Epithelial cell of esophagus (primary cell): Measurements from ENCODE around the gene CRABP2.
A peak's percentile ranks its signal among the peaks of the same experiment; 100 is the strongest.

ENCODE experiments used
- DNase-seq: peaks from one replicate; pipeline ENCODE4 v3.0.0; 2010; ENCODE audit warnings: low read depth
- H3K4me3 ChIP-seq: 2 replicates; pipeline ENCODE4 v1.5.1; 2011; ENCODE audit warnings: mild to moderate bottlenecking, low read length, control low read depth
- CTCF ChIP-seq: IDR thresholded peaks from 2 replicates; pipeline ENCODE4 v1.5.1; 2011; ENCODE audit warnings: low read depth, mild to moderate bottlenecking, low read length, control low read depth, inconsistent platforms; ENCODE audit not compliant: insufficient read depth; ENCODE audit errors: missing control alignments

CRABP2 gene

DNA sequence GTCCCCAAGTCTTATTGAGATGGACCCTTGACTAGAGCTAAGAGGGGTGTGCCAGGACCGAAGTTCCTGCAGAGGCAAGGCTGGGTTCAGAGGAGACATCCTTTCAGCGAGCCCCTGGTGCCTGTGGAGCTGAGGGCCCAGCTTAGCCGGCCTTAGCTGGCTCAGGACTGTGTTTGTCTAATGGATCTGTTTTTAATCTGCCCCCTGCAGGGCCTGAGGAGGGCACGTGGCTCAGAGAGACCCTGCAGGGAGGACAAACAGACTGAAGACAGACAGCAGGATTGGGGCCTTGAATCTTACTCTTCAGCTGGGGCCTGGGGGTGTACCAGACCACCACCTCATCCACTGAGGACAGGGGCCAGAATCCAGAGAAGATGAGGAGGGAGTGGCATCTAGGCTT lies 1.6 kb downstream of the CRABP2 start:
- H3K4me3 ChIP-seq = peak overlapping the region; percentile 80
- no peak for TF ChIP-seq CTCF
- DNase-seq = no peak

GRCh38 chr1:156703336-156703735 lies 2.0 kb downstream of the CRABP2 start:
- DNase-seq = no peak
- no peak for TF ChIP-seq CTCF
- peak overlapping the region; percentile 80 for H3K4me3 ChIP-seq

DNA sequence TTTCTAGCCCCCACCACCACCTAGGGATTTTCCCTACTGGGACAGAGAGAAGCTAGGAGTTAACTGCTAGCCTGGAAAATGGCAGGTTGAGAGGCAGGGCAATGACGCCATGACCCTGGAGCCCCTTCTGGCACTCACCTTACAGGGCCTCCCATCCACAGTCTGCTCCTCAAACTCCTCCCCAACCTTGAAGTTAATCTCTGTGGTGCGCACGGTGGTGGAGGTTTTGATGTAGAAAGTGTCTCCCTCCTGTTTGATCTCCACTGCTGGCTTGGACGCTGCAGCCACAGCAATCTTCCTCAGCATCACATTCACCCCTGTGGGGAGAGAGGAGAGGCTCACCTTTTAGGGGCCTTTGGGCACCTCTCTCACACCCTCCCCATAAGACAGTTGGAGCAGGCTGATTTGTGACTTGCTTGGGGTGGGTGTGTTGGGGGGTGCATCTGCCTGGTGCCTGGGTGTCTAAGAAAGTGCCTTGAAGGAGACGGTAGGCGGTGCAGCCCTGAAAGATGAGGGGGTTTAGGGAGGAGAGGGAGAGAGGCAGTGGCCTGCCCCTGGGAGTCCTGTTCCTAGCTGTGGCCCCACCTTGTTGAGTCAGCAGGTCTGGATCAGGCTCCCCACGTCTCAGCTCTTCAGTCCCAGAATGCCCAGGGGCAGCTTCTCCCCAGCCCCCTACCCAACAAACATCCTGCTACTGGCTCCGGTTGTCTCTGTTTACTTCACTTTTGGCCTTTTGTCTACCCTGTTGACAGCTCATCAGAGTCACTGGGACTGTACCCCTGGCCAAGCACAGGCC lies 4.4 kb downstream of the CRABP2 start:
- no peak for TF ChIP-seq CTCF
- no peak overlapping the region for H3K4me3 ChIP-seq
- no peak for DNase-seq

GRCh38 chr1:156698995-156699394 lies 6.4 kb downstream of the CRABP2 start:
- TF ChIP-seq CTCF = no peak
- no peak overlapping the region for H3K4me3 ChIP-seq
- DNase-seq = no peak

- no peak for DNase-seq
- no peak overlapping the region for H3K4me3 ChIP-seq
- no peak for TF ChIP-seq CTCF
These were observed 7.9 kb downstream of the CRABP2 start for GRCh38 chr1:156697481-156697880.

DNA sequence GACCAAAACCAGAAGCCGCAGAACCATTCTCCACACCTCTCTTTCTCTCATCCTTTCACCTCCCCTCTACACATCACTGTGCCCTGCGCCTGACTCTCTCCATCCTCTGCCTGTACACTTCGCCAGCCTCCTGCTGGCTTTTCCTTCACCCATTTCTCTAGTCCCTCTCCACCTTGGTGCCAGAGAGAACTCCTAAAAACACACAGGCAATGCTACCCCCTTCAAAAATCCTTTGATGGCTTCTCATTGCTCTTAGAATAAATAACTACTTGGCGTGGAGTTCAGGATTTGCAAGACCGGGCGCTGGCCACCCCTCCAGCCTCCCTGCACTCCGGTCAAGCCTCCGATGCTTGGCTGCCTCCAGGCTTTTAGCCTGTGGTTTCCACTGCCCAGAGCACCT lies 8.6 kb downstream of the CRABP2 start:
- no peak overlapping the region for H3K4me3 ChIP-seq
- no peak for TF ChIP-seq CTCF
- no peak for DNase-seq

DNA sequence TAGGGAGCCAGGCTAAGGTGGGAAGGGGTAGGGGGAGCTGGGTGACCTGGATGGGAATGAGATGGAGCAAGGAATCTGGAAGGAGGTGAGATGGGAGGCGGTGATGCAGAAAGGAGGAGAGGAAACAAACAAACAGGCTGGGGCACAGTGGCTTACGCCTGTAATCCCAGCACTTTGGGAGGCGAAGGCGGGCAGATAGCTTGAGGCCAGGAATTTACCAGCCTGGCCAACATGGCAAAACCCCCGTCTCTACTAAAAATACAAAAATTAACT lies 10.8 kb downstream of the CRABP2 start:
- no peak overlapping the region for H3K4me3 ChIP-seq
- no peak for TF ChIP-seq CTCF
- DNase-seq = no peak
